ENCODE data around the gene POLR1H.

DNA sequence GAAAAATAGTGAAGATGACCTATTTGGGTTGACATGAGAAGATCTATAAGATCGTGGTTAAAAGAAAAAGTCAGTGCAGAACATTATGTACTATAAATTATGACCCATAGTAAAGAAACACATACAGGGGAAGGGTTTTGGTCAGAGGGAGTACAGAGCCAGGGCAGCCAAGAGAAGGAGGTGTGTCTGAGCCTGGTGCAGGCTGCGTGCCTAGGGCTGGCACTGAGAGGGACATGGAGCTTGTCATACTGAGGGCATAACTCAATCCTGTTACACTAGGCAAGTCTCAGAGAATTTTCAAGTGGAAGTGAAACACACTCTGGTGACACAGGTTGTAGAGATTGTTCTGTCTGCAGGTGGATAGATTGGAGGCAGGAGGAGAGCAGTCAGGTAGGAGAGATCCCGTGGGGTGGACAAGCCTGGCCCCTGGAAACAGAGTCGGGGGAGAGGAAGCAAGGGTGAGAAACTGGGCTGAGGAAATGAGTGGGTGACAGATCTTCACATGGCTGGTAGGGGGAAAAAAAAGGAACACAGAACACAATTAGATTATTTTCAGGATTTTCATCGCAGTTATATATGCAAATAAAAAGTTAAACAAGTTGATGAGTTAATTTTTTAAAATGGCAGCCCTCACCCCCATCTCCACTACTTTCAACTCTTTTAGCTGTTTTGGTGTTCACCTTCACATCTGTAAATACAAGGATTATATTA is 33.0 kb downstream of the POLR1H start:
- TF ChIP-seq POLR2A (IDR thresholded peaks at IDR 0.05; ENCODE audit: extremely low read depth, insufficient read length) (no peak), MYC (IDR thresholded peaks at IDR 0.05; ENCODE audit: low read depth, low read length) (no peak)
- TF ChIP-seq, protein P1, sequence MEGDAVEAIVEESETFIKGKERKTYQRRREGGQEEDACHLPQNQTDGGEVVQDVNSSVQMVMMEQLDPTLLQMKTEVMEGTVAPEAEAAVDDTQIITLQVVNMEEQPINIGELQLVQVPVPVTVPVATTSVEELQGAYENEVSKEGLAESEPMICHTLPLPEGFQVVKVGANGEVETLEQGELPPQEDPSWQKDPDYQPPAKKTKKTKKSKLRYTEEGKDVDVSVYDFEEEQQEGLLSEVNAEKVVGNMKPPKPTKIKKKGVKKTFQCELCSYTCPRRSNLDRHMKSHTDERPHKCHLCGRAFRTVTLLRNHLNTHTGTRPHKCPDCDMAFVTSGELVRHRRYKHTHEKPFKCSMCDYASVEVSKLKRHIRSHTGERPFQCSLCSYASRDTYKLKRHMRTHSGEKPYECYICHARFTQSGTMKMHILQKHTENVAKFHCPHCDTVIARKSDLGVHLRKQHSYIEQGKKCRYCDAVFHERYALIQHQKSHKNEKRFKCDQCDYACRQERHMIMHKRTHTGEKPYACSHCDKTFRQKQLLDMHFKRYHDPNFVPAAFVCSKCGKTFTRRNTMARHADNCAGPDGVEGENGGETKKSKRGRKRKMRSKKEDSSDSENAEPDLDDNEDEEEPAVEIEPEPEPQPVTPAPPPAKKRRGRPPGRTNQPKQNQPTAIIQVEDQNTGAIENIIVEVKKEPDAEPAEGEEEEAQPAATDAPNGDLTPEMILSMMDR (IDR thresholded peaks at IDR 0.05; ENCODE audit: low read depth, low read length) = no peak

All from NB4 (cell line).